Endothelial cell of umbilical vein (primary cell): ENCODE measurements around the gene KRTAP10-12.

Source experiments
- CTCF ChIP-seq, 2 donors: IDR thresholded peaks; 1 replicate in 1 of 2; 2 replicates in 1 of 2; pipeline ENCODE4 v1.5.1; 2011; ENCODE audit warnings: low read length in 2 of 2, mild to moderate bottlenecking in 2 of 2, moderate library complexity in 2 of 2, control low read depth in 1 of 2, inconsistent platforms in 1 of 2, low read depth in 1 of 2; ENCODE audit not compliant: insufficient read depth in 1 of 2; ENCODE audit errors: extremely low read depth in 1 of 2
- FOS ChIP-seq: IDR thresholded peaks from 2 replicates; pipeline ENCODE4 v1.6.1; 2011; ENCODE audit warnings: mild to moderate bottlenecking, low read length, moderate library complexity, borderline replicate concordance; ENCODE audit not compliant: insufficient read depth
- JUN ChIP-seq: IDR thresholded peaks from 2 replicates; pipeline ENCODE4 v1.6.1; 2011; ENCODE audit warnings: borderline replicate concordance, low read depth; ENCODE audit not compliant: insufficient read length, insufficient read depth
- MAX ChIP-seq: IDR thresholded peaks from 2 replicates; pipeline ENCODE4 v1.6.1; 2011; ENCODE audit not compliant: insufficient read depth, insufficient read length
- MYC ChIP-seq: IDR thresholded peaks from one replicate; pipeline ENCODE4 v1.6.1; 2011; ENCODE audit warnings: mild to moderate bottlenecking, low read depth, low read length
- POLR2A ChIP-seq: IDR thresholded peaks from 2 replicates; pipeline ENCODE4 v1.6.1; 2012; ENCODE audit warnings: low read depth, mild to moderate bottlenecking, control low read depth, low read length
- POLR2AphosphoS5 ChIP-seq: IDR thresholded peaks from 2 replicates; pipeline ENCODE4 v1.6.1; 2012; ENCODE audit warnings: low read depth, mild to moderate bottlenecking, control low read depth, low read length, moderate library complexity; ENCODE audit not compliant: insufficient read depth

GRCh38 chr21:44686000-44686781 lies 10.8 kb upstream of the KRTAP10-12 start:
- no peak for TF ChIP-seq CTCF (IDR thresholded peaks at IDR 0.05; ENCODE audit: extremely low read depth in 1 of 2, insufficient read depth in 1 of 2, low read depth in 1 of 2, low read length in 2 of 2)
- TF ChIP-seq JUN: no peak
- no peak for TF ChIP-seq MYC
- TF ChIP-seq FOS: no peak
- no peak for TF ChIP-seq POLR2AphosphoS5
- TF ChIP-seq POLR2A: no peak
- TF ChIP-seq MAX: no peak
